SK-N-MC (cell line): Measurements from ENCODE around the gene TBL1X.
"Not testable (repeated sequence)": the region's sequence is repeated elsewhere in the genome, so short reads cannot be mapped to it uniquely, and the experiment has no call there.

Source experiments
- DNase-seq: peaks from one replicate; pipeline ENCODE4 v3.0.0-alpha.2; 2011; ENCODE audit warnings: low read depth, low spot score
- H3K27ac ChIP-seq: fragments of 200-600 bp; sonication (generic); 2 replicates; pipeline ENCODE4 v1.5.1; 2016; ENCODE audit warnings: mixed run types
- H3K36me3 ChIP-seq: fragments of 200-600 bp; sonication (generic); 2 replicates; pipeline ENCODE4 v1.6.1; 2017; ENCODE audit warnings: antibody characterized with exemption, low read length, mixed read lengths; ENCODE audit not compliant: insufficient read depth
- H3K4me3 ChIP-seq: fragments of 200-600 bp; sonication (generic); 2 replicates; pipeline ENCODE4 v1.5.1; 2016
- H3K9ac ChIP-seq: fragments of 200-600 bp; sonication (generic); 2 replicates; pipeline ENCODE4 v1.8.0; 2017; ENCODE audit warnings: mixed run types, mixed read lengths; ENCODE audit not compliant: insufficient read length
- H3K9me3 ChIP-seq: fragments of 200-600 bp; sonication (generic); 2 replicates; pipeline ENCODE4 v1.6.1; 2017; ENCODE audit warnings: low read depth, mild to moderate bottlenecking, antibody characterized with exemption, low read length, moderate library complexity, mixed read lengths
- EZH2 ChIP-seq: fragments of 200-600 bp; sonication (generic); IDR thresholded peaks from one replicate; pipeline ENCODE4 v1.6.1; 2017; ENCODE audit warnings: antibody characterized with exemption
- FOXP2 ChIP-seq: optimal IDR thresholded peaks from 2 replicates; pipeline ENCODE3; 2011; ENCODE audit warnings: mild to moderate bottlenecking, moderate library complexity; ENCODE audit not compliant: insufficient read depth; ENCODE audit errors: extremely low read length, control extremely low read depth
- POLR2AphosphoS5 ChIP-seq: IDR thresholded peaks from 2 replicates; pipeline ENCODE4 v1.6.1; 2012; ENCODE audit warnings: mild to moderate bottlenecking, low read depth, low read length, borderline replicate concordance

TBL1X gene

DNA sequence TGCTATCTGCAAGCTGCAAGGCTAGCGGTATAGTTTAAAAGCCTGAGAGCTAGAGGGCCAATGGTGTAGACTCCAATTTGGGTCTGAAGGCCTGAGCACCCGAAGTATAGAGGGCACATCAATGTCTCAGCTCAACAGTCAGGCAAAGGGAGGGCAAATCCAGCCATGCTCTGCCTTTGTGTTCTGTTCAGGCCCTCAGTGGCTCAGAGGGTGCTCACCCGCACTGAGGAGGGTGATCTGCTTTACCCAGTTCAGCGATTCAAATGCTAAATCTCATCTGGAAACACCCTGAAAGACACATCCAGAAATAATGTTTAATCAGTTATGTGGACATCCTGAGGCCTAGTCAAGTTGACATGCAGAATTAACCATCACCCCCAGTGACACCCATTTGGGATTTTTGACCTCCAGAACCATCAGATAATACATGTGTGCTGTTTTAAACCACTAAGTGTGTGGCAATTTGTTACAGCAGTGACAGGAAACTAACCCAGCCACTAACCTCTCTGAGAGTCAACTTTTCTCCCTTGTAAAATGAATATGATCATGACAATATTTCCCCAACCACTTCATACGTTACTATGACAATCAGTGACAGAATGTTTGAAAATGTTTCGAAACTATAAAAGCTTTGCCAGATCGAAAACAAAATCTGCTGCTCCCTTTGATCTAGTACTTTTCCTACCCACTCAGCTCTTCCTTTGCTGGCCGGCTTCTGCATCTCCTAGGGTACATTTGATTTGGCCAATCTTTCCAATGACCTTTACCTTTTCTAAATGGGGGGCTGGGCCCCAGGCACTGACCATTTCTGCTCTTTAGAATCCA, 8.4 kb upstream of the TBL1X start:
- DNase-seq, result no peak
- Histone ChIP-seq H3K4me3 (no peak overlapping the region), H3K9ac (no peak overlapping the region), H3K9me3 (no peaks in the 10 kb centered on the region), H3K27ac (no peak overlapping the region), H3K36me3 (no peaks in the 10 kb centered on the region)
- no peak for TF ChIP-seq EZH2
- no peak for TF ChIP-seq POLR2AphosphoS5
- TF ChIP-seq FOXP2, result no peak

DNA sequence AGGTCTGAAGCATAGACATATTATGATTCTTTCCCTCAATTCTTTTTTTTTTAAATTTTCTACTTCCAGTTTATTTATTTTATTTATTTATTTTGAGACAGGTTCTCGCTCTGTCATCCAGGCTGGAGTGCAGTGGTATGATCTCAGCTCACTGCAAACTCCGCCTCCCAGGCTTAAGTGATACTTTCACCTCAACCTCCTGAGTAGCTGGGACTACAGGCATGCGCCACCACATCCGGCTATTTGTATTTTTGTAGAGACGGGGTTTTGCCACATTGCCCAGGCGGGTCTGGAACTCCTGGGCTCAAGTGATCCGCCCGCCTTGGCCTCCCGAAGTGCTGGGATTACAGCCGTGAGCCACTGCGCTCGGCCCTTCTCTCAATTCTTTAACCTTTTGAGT, 6.8 kb upstream of the TBL1X start:
- H3K27ac ChIP-seq, H3K9me3 ChIP-seq, H3K36me3 ChIP-seq, H3K4me3 ChIP-seq, DNase-seq, H3K9ac ChIP-seq: not testable (repeated sequence)

DNA sequence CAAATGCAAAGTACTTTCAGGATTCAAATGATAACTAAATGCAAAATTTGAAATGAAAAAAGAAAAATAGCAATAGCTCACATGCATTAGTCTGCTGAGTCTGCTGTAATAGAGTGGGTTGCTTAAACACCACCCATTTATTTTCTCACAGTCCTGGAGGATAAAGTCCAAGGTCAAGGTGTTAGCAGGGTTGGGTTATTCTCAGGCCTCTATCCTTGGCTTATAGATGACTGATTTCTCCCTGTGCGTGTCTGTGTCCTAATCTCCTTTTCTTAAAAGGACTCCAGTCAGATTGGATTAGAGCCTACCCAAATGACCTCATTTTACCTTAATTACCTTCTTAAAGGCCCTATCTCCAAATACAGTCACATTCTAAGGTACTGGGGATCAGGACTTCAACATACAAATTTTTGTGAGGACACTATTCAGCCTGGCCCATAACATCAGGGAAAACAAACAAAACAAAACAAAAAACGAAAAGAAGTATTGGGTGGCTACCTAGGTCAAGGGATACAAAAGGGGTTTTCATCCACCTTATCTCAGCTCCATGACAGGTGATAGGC, 6.3 kb upstream of the TBL1X start:
- Histone ChIP-seq H3K4me3 (no peak overlapping the region), H3K9ac (no peak overlapping the region), H3K36me3 (no peaks in the 10 kb centered on the region), H3K27ac (no peak overlapping the region), H3K9me3 (no peaks in the 10 kb centered on the region)
- no peak for DNase-seq
- TF ChIP-seq POLR2AphosphoS5, result no peak
- TF ChIP-seq FOXP2, result no peak

DNA sequence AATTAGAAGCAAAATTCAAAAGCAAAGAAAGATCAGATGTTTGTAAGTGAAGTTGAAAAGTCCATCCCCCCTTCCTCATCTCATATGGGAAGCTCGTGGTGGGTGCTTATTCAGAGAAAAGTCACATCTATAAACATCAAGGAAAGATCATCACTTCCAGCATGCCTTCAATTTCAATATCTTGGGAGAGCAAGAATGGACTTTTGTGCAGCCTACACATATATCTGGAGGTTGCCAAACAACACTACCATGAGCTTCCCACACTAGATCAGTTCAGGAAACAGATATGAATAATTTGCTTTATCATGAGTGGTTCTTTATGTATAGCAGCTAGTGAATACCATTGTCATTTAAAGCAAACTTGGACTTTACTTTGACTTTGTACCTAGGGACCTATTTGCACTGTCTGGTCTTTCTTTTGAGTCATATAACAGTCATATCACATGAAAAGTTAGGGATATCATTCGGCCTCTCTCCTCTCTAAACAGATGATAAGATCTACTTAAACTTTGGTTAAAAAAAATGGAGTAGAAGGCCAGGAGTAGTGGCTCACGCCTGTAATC, 5.6 kb upstream of the TBL1X start:
- TF ChIP-seq EZH2, result no peak
- TF ChIP-seq FOXP2, result no peak
- TF ChIP-seq POLR2AphosphoS5, result no peak
- no peak for DNase-seq
- Histone ChIP-seq H3K9ac (no peak overlapping the region), H3K9me3 (no peaks in the 10 kb centered on the region), H3K27ac (no peak overlapping the region), H3K36me3 (no peaks in the 10 kb centered on the region), H3K4me3 (no peak overlapping the region)

DNA sequence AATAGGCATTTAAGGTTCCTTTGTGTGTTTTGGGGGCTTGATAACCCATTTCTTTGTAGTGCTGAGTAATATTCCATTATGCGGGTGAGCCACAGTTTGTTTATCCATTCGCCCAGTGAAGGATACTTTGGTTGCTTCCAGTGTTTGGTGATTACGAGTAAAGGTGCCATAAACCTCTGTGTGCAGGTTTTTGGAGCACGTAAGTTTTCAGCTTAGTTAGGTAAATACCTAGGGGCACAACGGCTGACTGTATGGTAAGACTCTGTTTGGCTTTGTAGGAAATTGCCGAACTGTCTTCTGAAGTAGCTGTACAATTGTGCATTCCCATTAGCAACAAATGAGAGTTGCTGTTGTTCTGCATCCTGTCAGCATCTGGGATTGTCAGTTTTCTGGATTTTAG, 3.8 kb upstream of the TBL1X start:
- Histone ChIP-seq H3K36me3 (no peaks in the 10 kb centered on the region), H3K27ac (no peak overlapping the region), H3K9ac (no peak overlapping the region), H3K4me3 (no peak overlapping the region), H3K9me3 (no peaks in the 10 kb centered on the region)
- no peak for TF ChIP-seq POLR2AphosphoS5
- no peak for TF ChIP-seq FOXP2
- TF ChIP-seq EZH2, result no peak
- DNase-seq, result no peak

DNA sequence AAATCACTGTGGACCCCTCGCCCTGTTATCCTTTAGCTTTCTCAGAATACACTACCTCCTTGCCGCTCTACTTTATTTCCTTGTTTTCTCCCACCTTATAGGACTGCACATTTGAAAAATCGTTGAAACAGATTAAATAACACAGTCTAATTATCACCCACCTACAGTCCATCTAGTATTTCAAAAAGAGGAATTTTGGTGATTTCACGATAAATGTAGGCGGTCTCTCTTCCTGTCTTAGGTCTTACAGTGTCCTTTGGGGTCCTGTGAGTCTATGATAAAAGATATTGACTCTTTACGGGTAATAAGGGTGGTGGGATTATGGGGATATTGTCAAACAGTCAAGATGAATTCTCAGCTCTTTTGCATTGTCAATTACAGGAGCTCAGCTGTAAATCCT, 2.4 kb upstream of the TBL1X start:
- Histone ChIP-seq H3K9ac (no peak overlapping the region), H3K4me3 (peak overlapping the region; percentile 39; the same call in 1 of the 2 replicates), H3K9me3 (no peaks in the 10 kb centered on the region), H3K36me3 (no peaks in the 10 kb centered on the region), H3K27ac (peak overlapping the region; percentile 17; the same call in 1 of the 2 replicates)
- TF ChIP-seq FOXP2, result no peak
- TF ChIP-seq EZH2, result no peak
- no peak for TF ChIP-seq POLR2AphosphoS5
- no peak for DNase-seq

DNA sequence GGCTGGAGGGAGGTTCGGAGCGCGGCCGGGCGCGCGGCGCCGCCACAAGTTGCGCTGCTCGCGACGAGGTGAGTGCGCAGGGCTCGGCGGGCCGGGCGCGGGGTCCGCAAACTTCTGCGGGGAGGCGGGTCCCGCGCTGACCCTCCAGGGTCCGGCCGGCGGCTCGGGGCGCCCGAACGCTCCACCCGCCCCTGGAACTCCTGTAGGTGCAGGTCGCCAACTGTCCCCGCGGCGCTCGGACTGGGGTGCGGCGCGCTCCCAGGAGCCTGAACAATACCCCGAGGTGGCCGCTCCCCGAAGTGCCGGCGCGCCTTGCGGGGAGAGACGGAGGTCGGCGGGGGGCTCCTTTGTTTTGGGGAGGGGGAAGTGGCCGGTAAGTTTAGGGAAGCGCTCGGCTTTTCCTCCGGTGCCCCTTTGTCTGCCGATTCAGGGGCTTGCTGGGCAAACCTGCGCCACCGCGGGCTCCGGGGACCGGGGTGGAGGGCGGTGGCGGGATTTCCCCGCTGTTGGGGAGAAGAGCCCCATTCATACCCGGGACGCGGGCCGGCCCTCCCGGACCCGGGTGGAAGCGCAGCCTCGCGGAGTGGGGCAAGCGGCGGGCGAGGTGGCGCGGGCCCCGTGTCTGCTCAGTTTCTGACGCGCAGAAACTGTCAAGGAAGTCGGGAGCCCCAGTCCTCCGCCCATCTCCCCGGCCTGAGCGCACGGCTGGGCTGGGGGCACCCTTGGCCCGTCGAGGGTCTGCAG, 694 bp downstream of the TBL1X start:
- DNase-seq, result no peak
- Histone ChIP-seq H3K9me3 (no peaks in the 10 kb centered on the region), H3K27ac (no peak overlapping the region), H3K4me3 (peak overlapping the region; percentile 83), H3K9ac (peak overlapping the region; percentile 73), H3K36me3 (no peaks in the 10 kb centered on the region)
- TF ChIP-seq FOXP2, result no peak
- TF ChIP-seq EZH2, result no peak
- no peak for TF ChIP-seq POLR2AphosphoS5

DNA sequence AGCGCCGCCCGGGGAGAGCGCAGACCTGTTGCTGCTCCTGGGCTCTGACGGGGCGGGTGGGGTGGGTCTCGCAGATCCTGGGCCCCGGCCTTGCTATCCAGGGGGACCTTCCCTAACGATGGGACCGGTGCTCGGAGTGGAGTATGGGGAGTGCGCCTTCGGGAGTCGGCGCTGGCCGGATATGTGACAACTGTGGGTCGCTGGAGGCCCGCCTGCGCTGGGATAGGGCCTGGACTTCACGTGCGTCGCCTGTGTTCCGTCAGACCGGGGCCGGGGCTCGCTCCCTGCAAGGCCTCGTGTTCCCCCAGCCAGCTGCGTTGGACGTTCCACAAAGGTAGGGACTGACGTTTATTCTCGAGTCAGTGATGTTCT, 1.3 kb downstream of the TBL1X start:
- H3K9me3 ChIP-seq, result no peaks in the 10 kb centered on the region
- no peaks in the 10 kb centered on the region; the same call in 1 of the 2 replicates for H3K36me3 ChIP-seq
- no peak overlapping the region for H3K9ac ChIP-seq
- no peak overlapping the region for H3K27ac ChIP-seq
- peak overlapping the region; percentile 83 for H3K4me3 ChIP-seq
- DNase-seq, result no peak
- no peak for TF ChIP-seq POLR2AphosphoS5
